HG02981 (cell line): ENCODE results near the gene MECR.
"Not testable (repeated sequence)": the region's sequence is repeated elsewhere in the genome, so short reads cannot be mapped to it uniquely, and the experiment has no call there.

Experiments used
- ATAC-seq: cut with Tn5 transposase; IDR thresholded peaks from one replicate; pipeline ENCODE4 v1.9.1; 2021; ENCODE audit warnings: mild to moderate bottlenecking, moderate library complexity; ENCODE audit not compliant: unreplicated experiment

Gene MECR

DNA sequence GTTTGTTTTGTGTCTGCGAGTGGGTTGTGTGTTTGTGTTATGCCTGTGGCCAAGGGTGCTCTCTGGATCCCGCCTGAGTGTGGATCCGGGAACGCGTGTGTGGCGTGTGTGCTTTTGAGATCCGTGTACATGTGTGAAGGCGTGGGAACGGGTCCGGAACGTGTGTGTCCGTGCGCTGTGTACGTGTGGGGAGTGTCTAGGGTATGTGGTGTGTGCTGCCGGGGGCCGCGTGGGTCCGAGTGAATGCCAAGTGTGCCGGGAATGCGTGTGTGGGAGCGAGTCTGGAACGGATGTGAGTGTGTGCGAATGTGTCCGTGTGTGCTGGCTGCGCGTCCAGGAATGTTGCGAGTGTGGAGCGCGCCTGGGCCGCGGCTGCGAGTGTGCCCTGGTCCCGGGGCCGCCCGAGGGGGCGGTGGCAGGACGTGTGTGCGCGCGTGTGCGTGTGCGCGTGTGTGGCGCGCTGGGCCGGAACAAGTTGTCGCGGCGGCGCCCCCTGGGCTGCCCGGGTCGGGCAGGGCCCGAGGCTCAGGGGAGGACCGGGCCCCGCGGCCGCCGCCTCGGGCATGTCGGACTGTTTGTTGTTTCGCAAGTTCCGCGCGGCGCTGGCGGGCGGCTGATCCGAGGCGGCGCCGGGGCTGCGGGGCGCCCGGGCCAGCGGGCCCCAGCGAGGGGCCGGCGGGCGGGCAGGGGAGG, 6.5 kb upstream of the MECR start:
- no peak for ATAC-seq

DNA sequence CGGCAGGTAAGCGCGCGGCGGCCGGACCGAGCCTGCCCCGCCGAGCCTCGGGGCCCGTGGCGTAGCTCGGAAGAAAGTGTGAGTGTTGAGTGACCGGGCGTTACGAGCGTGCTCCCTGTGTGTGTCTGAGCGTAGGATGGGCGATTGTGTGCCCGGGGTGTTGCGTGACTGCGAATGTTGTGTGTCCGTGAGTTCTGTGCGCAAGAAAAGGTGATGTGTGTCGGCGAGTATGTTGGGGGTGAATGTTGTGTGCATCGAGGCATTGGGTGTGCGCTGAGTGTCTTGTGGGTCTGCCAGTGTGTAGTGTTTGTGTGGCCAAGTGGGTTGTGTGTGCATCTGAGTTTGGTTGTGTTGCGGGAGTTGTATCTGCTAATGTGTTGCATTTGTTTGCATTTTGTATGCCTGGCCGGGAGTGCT, 6.0 kb upstream of the MECR start:
- ATAC-seq: no peak

DNA sequence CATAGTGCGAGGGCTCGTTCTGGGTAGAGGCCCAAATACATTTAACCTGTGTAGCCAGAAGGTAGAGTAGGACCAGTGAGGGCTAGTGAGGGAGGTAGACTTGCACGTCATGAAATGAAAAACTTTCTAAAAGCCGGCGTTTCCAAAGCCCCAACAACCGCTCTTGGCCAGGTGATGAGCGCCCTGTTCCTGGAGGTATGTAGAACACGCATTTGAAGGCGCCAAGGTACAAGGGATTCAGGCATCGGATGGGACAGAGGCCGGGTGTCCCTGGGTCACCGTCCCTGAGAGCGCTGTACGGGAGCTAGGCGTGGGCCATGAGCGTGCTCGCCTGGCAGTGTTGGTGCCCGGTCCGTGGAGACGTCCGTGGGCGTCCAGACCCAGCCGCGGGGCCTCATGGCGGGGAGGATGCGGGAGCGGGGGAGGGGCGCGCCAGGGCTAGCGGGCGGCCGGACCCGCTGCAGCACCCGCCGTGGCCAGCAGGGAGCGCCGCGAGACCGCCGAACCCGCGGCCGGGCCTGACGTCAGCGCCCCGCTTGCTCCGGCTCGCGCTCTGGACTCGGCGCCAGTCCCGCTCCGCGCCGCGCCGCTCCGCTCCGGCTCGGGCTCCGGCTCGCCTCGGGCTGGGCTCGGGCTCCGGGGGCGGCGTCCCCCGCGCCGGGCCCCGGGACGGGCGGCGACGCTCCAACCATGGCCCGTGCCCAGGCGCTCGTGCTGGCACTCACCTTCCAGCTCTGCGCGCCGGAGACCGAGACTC, 5.4 kb upstream of the MECR start, which contains the start of gene PTPRU:
PTPRU (plus strand) TSS at position 568 of the 757 bp plus-strand sequence; CDS start at position 691, 123 bp downstream.
- peak; percentile 65 for ATAC-seq

DNA sequence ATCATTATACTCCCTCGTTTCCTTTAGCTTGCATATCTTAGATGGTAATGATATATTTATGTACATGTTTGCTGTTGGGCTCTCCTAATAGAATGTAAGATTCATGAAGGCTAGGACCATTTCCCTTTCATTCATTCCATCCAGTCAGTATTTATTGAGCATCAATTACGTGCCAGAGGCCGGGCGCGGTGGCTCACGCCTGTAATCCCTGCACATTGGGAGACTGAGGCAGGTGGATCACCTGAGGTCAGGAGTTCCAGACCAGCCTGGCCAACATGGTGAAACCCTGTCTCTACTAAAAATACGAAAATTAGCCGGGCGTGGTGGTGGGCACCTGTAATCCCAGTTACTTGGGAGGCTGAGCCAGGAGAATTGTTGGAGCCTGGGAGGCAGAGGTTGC, 4.1 kb upstream of the MECR start:
- not testable (repeated sequence) for ATAC-seq

DNA sequence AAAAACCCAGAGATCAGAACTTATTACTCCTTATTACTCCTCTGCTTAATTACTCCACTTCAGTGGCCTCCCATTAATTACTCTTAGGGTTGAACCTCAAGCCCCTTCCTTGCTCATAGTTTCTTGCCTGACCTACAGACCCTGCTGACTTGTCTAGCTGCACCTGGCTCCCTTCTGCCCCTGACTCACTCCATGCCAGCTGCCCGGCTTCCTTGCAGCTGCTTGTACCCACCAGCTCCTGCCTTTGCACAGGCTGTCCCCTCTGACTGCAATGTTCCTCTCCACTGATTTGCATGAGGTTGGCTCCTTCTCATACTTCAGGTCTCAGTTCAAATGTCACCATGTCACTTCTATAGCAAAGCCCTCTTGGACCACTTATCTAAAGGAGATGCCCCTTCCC, 3.7 kb upstream of the MECR start:
- no peak for ATAC-seq

DNA sequence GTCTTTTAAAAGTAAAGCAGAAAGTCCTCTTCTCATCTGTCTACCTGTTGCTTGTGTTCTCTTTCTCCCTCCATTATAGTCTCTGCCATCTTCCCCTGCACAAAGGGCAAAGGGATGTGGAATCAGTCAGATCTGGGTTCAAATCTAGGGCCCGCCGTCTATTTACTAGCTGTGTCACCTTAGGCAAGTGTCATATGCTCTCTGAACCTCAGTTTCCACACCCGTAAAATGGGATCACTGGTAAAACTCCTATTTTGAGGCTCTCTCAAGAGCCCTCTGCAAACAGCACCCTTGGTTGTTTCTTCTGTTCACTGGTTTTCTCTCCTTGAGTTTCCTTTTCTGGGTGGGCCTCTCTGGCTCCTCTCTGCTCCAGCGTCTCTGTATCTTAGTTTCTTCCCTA, 3.0 kb upstream of the MECR start:
- no peak for ATAC-seq

DNA sequence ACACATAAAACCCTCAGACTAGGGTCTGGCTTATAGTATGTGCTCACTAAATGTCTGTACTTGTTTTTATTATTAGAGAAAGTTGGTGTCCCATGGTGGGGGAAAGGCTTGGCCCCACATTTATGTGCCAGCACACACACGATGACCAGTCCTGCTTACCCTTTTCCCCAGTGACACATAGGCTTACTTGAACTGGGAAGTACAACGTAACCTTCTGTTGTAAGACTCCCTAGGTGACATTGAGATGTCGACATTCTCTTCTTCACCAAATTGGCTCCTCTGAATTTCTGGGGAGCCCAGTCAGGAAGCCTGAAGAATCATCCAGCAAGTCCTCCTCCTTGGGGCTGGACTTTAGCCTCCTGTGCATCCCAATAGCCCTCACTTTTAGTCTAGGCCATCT, 1.7 kb upstream of the MECR start:
- ATAC-seq: no peak

DNA sequence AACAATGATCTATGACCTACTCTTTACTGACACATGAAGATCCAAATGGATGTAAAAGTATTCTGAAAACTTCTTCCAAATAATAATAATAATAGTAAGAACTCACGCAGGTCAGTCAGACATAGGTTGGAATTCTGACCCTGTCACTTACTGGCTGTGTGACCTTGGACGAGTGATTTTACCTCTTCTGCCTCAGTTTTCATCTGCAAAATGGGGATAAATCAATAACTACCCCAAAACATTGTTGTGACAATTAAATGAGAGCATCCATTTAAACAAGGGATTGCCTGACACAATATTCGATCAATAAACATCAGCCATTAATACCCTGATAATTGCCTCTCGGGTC, 556 bp downstream of the MECR start:
- no peak for ATAC-seq

DNA sequence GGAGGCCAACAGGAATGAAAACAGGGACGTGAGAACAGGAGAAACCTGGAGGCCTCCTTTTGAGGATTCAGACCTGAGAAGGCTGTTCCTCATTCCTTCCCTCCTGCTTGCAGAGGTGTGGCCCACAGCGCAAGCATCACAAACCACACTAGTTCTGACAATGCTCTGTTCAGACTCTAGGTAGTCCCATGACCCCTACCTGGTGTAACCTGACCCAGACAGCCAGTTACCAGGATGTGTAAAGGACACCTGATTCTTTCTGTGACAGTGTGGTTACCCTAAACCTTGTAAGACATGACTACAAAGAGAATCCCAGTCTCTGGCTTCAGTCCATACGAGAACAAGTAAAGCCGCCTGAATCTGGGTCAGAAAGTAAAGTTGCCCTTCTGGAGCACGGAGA, 3.2 kb downstream of the MECR start:
- no peak for ATAC-seq

DNA sequence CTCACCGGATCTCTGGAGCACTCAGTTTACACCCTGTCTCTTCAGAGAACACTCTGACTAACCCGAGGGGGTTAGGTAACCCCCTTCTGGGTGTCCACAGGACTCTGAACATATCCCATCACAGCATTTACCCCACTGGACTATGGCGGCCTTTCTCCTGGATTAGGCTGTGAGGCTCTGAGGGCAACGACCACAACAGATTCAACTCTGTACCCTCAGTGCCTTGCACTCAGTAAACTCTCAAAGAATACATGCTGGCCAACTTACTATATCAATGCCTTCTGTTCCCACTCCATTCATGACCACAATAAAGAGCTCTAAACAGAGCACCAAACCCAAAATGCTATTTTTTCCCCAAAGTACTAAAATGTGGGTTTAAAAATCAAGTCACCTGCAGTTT, 5.4 kb downstream of the MECR start:
- ATAC-seq: no peak

DNA sequence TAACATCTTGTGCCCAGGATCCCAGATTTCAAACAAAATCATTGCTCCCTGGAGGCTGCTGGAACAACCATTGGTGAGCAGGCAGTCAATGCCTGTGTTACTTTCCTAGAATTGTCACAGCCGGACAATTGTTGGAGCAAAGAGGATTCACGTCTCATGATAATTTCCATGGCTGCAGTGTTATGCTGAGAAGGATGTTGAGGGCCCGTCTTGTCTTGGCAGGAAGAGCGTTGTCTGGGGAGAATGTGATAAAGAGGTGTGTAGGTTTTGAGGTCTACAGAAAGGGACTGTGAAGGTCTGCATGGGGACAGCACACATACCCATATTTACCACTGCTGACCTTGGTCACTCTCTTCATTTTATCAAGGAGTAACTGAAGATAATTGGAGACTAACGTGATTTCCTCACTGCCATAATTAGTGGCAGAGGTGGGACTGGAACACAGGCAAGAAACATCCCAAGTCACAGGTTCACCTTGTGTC, 6.3 kb downstream of the MECR start:
- ATAC-seq: no peak

DNA sequence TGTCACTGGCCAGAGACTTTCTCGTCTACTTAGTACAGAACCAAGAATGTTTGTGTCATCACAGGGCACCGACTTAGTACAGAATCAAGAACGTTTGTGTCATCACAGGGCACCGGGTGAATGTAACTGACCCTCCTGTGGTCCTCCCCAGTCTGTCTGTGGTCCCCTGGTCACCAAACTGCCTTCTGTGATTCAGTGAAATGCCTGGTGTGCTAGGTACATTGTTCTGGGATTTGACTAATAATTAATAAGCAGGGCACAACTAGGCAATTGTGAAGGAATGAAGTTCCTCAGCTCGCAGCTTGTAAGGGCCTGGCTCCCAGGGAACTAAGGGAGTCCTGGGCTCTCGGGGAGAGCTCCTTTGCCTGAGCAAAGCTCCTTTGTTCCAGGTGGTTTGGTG, 7.2 kb downstream of the MECR start:
- ATAC-seq: no peak

DNA sequence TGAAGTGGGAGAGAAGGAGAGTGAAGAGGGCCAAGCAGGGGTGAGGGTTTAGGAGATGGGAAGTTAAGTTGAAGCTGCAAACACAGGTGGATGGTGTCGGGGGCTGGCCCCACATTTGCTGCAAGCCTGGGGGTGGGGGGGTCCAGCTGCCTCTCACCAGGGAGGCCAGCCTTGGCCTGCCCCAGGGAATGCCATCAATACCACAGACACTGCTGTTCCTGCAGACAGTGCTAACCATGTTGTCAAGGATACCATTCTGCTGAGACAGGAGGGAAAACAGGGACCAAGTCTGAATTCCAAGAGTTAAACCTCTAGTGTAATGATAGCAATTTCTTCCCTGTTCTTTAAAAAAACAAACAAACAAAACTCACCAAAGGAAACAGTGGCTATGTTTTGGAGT, 8.0 kb downstream of the MECR start:
- no peak for ATAC-seq

DNA sequence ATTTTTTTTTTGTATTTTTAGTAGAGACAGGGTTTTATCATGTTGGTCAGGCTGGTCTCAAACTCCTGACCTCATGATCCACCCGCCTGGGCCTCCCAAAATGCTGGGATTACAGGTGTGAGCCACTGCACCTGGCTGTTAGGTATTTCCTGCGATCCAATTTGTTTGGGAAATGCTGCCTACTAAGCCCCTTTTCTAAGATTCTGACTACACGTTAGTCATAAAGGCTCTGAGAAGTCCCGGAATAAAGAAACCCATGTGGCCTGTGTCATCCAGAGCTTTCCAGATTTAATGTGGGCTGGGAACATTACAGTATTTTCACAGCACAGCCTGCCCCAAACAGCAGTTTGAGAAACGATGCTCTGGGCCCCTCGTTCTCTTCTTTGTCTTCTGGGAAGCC, 8.5 kb downstream of the MECR start:
- not testable (repeated sequence) for ATAC-seq

DNA sequence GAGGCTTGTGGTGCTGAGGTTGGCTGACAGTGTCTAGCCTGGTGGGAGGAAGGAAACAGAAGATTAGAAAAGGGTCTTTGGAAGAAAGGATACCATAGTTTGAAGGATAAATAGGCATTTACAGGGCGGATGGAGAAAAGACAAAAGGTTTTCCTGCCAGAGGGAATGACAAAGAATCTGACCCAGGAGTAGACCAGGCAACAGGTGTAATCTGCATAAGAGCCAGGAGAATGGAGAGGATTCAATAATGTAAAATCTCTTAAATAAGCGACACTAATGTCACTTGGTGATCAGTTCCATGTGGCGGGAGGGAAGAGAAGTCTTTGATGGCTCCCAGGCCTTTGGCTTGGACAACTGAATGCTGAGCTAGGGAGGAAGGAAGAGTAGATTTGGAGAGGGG, 9.4 kb downstream of the MECR start:
- no peak for ATAC-seq

DNA sequence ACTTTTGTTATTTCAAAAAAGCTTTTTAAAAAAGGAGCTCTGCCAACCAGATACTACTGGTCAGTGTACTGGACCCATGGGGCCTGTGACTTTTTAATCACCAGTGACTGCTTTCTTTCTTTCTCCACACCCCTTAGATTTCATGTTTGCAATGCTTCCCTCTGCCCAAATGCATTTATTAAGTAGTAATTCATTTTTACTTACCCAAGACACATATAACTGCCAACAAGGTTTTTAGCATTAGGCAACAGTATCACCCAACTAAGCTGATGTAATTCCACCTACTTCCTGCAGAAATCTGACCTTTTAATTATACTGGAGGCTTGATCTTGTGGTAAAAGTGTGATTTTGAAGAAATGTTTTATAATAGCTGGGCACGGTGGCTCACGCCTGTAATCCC, 12.5 kb downstream of the MECR start:
- ATAC-seq: no peak

DNA sequence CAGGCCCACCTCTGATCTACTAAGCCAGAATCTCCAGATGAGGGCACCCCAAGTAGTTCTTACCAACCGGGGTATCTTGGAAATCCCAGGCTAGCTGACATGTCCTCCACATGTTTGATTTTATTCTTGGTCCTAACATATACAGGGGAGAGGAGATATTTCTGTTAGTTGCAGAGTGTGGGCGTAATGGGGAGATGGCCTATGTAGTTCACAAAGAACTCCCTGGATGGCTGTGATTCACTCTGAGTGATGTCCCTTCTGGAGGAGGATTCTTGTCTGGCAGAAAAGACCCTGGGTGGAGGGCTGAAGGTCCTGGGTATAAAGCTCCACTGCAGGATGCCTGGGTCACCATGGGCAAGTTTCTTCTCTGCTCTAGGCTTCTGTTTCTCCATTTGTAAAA, 13.1 kb downstream of the MECR start:
- no peak for ATAC-seq

DNA sequence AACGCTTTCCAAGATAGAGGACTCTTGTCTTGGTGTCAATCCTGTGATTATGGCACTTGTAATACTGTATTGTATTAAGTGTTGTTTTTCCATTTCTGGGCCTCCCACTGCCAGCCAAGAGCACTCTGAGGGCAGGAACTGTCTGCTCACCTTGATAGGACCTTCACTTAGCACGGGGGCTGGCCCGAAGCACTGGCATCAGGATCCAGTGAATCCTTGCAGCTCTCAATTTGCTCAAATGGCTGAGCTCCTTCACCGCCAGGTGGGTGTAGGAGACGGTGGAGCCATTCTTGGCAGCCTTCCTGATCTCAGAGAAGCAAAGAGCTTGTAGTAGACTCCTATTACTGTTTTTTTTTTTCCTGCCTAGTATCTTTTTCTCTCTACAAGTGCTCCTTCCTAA, 17.7 kb downstream of the MECR start:
- no peak for ATAC-seq

DNA sequence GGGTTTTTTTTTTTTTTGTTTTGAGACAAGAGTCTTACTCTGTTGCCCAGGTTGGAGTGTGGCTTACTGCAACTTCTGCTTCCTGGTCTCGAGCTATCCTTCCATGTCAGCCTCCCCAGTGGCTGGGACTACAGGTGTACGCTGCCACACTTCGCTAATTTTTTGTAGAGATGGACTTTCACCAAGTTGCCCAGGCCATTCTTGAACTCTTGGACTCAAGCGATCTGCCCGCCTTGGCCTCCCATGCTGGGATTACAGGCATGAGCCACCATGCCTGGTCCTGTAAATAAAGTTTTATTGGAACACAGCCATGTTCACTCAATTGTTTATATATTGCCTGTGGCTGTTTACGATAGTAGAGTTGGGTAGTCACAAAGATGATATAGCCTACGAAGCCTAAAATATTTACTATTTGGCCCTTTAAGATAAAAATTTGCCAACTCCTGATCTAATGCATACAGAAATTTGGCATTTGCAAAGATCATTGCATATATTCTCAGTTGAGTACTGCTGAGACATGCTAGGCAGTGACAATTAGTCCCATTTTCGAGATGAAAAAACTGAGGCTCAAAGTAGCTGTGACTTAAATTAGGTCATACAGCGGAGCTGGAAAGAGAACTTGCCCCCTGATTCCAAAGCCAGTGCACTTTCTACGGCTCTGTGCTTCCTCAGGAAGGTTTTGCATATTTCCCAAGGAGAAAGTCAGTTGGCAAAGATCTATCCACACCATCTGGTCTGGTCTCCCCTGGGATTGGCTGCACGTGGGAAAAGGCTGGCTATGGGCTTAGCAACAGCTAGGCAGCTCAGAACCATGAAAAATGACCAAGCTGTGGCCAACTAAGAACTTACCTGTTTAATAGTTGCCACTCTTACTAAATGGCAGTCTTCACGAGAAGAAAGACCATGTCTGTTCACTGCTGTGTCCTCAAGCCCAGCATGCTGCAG, 19.4 kb downstream of the MECR start:
- ATAC-seq: no peak

DNA sequence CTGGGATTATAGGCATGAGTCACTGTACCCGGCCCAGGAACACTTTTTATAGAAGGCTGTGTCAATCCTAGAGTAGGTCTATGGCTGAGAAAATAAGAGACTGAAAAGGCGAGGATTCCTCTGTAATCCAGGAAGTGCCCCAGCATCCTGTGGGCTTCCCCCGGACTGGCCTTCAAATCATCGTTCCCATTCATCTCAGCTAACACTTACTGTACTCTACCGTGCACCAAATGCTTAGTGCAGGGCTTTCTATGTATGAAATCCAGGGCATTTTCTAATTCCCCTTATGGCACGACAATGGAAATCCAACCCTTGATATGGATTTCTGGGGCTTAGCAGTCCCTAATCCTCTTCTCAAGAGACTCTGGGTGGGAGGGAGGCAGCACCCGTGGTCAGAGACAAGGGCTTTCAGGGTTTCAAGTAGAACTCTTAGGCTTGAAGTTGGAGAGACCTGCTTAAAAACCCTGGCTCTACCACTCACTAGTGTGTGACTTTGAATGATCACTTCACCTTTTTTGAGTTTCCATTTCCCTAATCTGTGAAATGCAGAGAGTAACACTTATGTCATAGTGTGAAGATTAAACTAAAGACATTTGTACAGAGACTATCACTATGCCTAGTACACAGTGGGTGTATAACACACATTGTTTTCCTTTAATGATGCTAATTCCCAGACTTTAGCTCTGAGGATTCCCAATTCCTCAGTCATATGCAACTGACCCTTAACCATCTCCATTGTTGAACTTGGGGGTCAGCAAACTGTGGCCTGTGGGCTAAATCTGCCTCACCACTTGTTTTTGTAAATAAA, 20.3 kb downstream of the MECR start:
- no peak for ATAC-seq

DNA sequence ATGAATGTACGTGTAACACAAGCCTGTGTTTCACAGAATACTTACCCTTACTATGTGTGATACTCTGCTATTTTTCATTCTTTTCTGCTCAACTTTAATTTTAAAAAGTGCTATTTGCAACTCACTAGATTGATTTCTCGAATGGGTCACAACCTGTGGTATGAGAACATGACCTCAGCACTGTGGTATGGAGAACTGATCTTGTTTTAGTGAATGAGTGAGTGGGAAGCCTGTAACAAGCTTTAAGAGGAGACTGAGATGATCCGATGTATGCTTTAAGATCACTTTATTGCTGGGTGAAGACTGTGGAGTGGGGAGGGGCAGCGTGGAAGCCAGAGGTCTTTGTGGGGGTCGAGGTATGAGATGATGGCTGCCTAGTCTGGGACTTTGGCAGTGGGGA, 21.6 kb downstream of the MECR start:
- ATAC-seq: no peak
